K562 (cell line): Measurements from ENCODE around the gene USF2. TPM values are rescaled to one million over a fixed set of nuclear protein-coding genes. Genes with fewer than 3 reads are reported as not detected.

ENCODE experiments used
- CBFA2T2 ChIP-seq: fragments of 450-650 bp; conservative IDR thresholded peaks from 2 replicates; pipeline ENCODE4 v1.6.1; 2017; ENCODE audit warnings: mild to moderate bottlenecking
- CBFA2T3 ChIP-seq: fragments of 450-650 bp; IDR thresholded peaks from 2 replicates; pipeline ENCODE4 v1.6.1; 2017
- GATA2 ChIP-seq: sonication (generic); formaldehyde crosslinking; IDR thresholded peaks from 2 replicates; pipeline ENCODE4 v1.4.0; 2020; ENCODE audit warnings: mild to moderate bottlenecking, missing genetic modification reagents
- HDAC2 ChIP-seq: fragments of 450-650 bp; IDR thresholded peaks from 2 replicates; pipeline ENCODE4 v1.6.1; 2016; ENCODE audit warnings: mild to moderate bottlenecking
- MTA2 ChIP-seq: fragments of 450-650 bp; IDR thresholded peaks from 2 replicates; pipeline ENCODE4 v1.6.1; 2016; ENCODE audit warnings: low read depth
- NCOA4 ChIP-seq: fragments of 450-650 bp; IDR thresholded peaks from 2 replicates; pipeline ENCODE4 v1.6.1; 2018; ENCODE audit warnings: mild to moderate bottlenecking; ENCODE audit not compliant: partially characterized antibody
- NR3C1 ChIP-seq: sonication (generic); formaldehyde crosslinking; IDR thresholded peaks from 2 replicates; pipeline ENCODE4 v1.8.1; 2022; ENCODE audit warnings: missing genetic modification reagents
- PTTG1 ChIP-seq: fragments of 450-650 bp; IDR thresholded peaks from 2 replicates; pipeline ENCODE4 v1.6.1; 2016; ENCODE audit warnings: low read depth, mild to moderate bottlenecking, missing genetic modification characterization, missing compliant biosample characterization
- RBM22 ChIP-seq: fragments of 200-400 bp; formaldehyde crosslinking; IDR thresholded peaks from 2 replicates; pipeline ENCODE4 v1.6.1; 2018; ENCODE audit warnings: low read length, low read depth; ENCODE audit not compliant: poor library complexity, severe bottlenecking
- SMAD2 ChIP-seq: fragments of 150-350 bp; IDR thresholded peaks from 2 replicates; pipeline ENCODE4 v1.6.1; 2014; ENCODE audit warnings: low read depth, mild to moderate bottlenecking, low read length
- SMAD4 ChIP-seq: fragments of 250-450 bp; sonication (Bioruptor Pico); conservative IDR thresholded peaks from 2 replicates; pipeline ENCODE4 v1.8.0; 2021; ENCODE audit warnings: inconsistent platforms, mild to moderate bottlenecking, moderate library complexity
- SP1 ChIP-seq: sonication (generic); formaldehyde crosslinking; IDR thresholded peaks from 2 replicates; pipeline ENCODE4 v1.8.1; 2022; ENCODE audit warnings: mild to moderate bottlenecking, missing genetic modification reagents
- SPI1 ChIP-seq: IDR thresholded peaks from 2 replicates; pipeline ENCODE4 v1.6.1; 2011; ENCODE audit warnings: low read depth, low read length, control low read depth, borderline replicate concordance
- SRSF7 ChIP-seq: fragments of 200-400 bp; formaldehyde crosslinking; optimal IDR thresholded peaks from 2 replicates; pipeline ENCODE3; 2017; ENCODE audit warnings: mild to moderate bottlenecking, low read depth, low read length
- TAF1 ChIP-seq: IDR thresholded peaks from 2 replicates; pipeline ENCODE4 v1.6.1; 2011; ENCODE audit warnings: mild to moderate bottlenecking, low read length, moderate library complexity; ENCODE audit not compliant: insufficient read depth, control insufficient read depth, severe bottlenecking; ENCODE audit errors: extremely low read depth
- TRIM28 ChIP-seq: fragments of 450-650 bp; IDR thresholded peaks from 2 replicates; pipeline ENCODE4 v1.6.1; 2017
- ZNF146 ChIP-seq: IDR thresholded peaks from one replicate; pipeline ENCODE4 v1.6.1; 2018; ENCODE audit warnings: missing compliant biosample characterization; ENCODE audit not compliant: unreplicated experiment
- ZNF184 ChIP-seq: sonication (generic); formaldehyde crosslinking; IDR thresholded peaks from 2 replicates; pipeline ENCODE4 v1.5.0; 2020; ENCODE audit warnings: missing genetic modification reagents
- ZNF253 ChIP-seq: fragments of 250-450 bp; sonication (Bioruptor Pico); conservative IDR thresholded peaks from 2 replicates; pipeline ENCODE4 v1.6.1; 2021; ENCODE audit warnings: mild to moderate bottlenecking
- polyA plus RNA-seq, 8 experiments: library from polyadenylated mRNA; depleted of rRNA in 4 of 8; stranded (reverse) in 5 of 8; unstranded in 3 of 8; fragments of >200 nt; fragmentation: Nextera tagmentation in 2 of 8; fragmentation: Illumina TruSeq in 1 of 8; extraction: Ambion mirVana in 2 of 8; extraction: Trizol in 1 of 8; gene quantifications; 2 replicates each; pipeline versions ENCODE4 v1.2.1 to v1.2.3, GENCODE V29; 2011 to 2014; ENCODE audit warnings: inconsistent platforms in 1 of 8, missing spikeins in 1 of 8
- total RNA-seq, 7 experiments: library from RNA; depleted of rRNA in 6 of 7; stranded (reverse); fragments of >200 nt in 6 of 7; fragmentation: Illumina TruSeq in 2 of 7; extraction: Trizol in 2 of 7; gene quantifications; 2 replicates each; pipeline versions ENCODE4 v1.2.1 to v1.2.3, GENCODE V29; 2011 to 2021; ENCODE audit warnings: low replicate concordance in 1 of 7
- TF ChIP-seq, protein P1 (sequence below), 2 experiments: fragments of 450-650 bp in 1 of 2; sonication (generic) in 1 of 2; formaldehyde crosslinking in 1 of 2; IDR thresholded peaks in 1 of 2; conservative IDR thresholded peaks in 1 of 2; 2 replicates each; pipeline versions ENCODE4 v1.6.1 to v1.8.1; 2016 to 2023; ENCODE audit warnings: mild to moderate bottlenecking in 2 of 2, moderate library complexity in 2 of 2, inconsistent platforms in 1 of 2, missing genetic modification reagents in 1 of 2
- TF ChIP-seq, protein P2 (sequence below): fragments of 450-650 bp; IDR thresholded peaks from 2 replicates; pipeline ENCODE4 v1.6.1; 2016; ENCODE audit warnings: mild to moderate bottlenecking
- TF ChIP-seq, protein P3 (sequence below): fragments of 450-650 bp; formaldehyde crosslinking; IDR thresholded peaks from 2 replicates; pipeline ENCODE4 v1.4.0; 2022; ENCODE audit warnings: mild to moderate bottlenecking, moderate library complexity
- TF ChIP-seq, protein P4 (sequence below): sonication (generic); formaldehyde crosslinking; IDR thresholded peaks from 2 replicates; pipeline ENCODE4 v1.8.0; 2022; ENCODE audit warnings: missing genetic modification reagents, mild to moderate bottlenecking, moderate library complexity, borderline replicate concordance

The USF2 gene
- total and polyA plus RNA-seq, 9 of the 15 experiments (the other 6 are each of a cell fraction or from before 2014, with no cell fraction given), result 0.27 to 93.7 (median 58.4) TPM

DNA sequence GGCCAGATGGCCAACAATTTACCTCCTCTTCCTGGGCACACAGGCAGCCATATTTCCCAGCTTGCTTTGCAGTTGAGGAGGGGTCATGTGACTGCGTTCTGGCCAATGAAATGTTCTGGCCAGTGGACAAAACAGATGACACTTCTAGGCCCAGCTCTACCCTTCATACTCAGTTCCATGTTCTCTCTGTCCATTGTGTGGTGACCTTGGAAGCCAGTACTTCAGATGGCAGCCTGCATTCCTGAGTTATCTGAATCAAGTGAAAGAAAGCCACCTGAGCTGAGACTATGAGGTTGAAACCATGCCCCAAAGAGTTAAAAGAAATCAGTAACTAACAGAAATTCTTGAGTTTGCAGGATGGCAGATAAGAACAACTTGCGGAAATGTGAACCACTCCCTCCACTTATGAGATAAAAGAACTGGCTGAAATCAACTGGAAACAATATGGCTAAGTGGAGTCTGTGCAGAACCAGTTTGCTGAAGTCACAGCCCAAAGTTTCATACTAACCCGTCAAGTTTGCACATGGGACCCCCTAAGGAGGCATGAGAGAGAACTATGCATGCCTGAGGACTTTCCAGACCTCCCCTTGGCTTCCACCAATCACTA, 48.3 kb upstream of the USF2 start (continued):
- TF ChIP-seq SMAD4 (CRISPR knock-in tag) (peak; percentile 86), TAF1 (no peak), HDAC2 (peak; percentile 97), SRSF7 (no peak), ZNF253 (no peak), TRIM28 (peak; percentile 23), ZNF146 (CRISPR knock-in tag) (no peak), ZNF184 (CRISPR knock-in tag) (no peak), NR3C1 (no peak), PTTG1 (peak; percentile 60), CBFA2T3 (peak; percentile 99), CBFA2T2 (peak; percentile 98), SP1 (CRISPR knock-in tag) (peak; percentile 63), NCOA4 (peak; percentile 17), SMAD2 (no peak), RBM22 (no peak), MTA2 (peak; percentile 94), GATA2 (CRISPR knock-in tag) (peak; percentile 96), SPI1 (0 out of 2 replicates have a peak, but pooled peaks have one; percentile 2)
- TF ChIP-seq, protein P1, sequence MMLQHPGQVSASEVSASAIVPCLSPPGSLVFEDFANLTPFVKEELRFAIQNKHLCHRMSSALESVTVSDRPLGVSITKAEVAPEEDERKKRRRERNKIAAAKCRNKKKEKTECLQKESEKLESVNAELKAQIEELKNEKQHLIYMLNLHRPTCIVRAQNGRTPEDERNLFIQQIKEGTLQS (IDR thresholded peaks at IDR 0.05), result no peak; the same call in 1 of the 2 replicates
- TF ChIP-seq, protein P1 (CRISPR knock-in tag; conservative IDR thresholded peaks at IDR 0.05), result no peak
- TF ChIP-seq, protein P2, sequence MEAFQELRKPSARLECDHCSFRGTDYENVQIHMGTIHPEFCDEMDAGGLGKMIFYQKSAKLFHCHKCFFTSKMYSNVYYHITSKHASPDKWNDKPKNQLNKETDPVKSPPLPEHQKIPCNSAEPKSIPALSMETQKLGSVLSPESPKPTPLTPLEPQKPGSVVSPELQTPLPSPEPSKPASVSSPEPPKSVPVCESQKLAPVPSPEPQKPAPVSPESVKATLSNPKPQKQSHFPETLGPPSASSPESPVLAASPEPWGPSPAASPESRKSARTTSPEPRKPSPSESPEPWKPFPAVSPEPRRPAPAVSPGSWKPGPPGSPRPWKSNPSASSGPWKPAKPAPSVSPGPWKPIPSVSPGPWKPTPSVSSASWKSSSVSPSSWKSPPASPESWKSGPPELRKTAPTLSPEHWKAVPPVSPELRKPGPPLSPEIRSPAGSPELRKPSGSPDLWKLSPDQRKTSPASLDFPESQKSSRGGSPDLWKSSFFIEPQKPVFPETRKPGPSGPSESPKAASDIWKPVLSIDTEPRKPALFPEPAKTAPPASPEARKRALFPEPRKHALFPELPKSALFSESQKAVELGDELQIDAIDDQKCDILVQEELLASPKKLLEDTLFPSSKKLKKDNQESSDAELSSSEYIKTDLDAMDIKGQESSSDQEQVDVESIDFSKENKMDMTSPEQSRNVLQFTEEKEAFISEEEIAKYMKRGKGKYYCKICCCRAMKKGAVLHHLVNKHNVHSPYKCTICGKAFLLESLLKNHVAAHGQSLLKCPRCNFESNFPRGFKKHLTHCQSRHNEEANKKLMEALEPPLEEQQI, result peak; percentile 87
- TF ChIP-seq, protein P3, sequence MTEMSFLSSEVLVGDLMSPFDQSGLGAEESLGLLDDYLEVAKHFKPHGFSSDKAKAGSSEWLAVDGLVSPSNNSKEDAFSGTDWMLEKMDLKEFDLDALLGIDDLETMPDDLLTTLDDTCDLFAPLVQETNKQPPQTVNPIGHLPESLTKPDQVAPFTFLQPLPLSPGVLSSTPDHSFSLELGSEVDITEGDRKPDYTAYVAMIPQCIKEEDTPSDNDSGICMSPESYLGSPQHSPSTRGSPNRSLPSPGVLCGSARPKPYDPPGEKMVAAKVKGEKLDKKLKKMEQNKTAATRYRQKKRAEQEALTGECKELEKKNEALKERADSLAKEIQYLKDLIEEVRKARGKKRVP (CRISPR knock-in tag), result peak; percentile 37; the same call in 1 of the 2 replicates
- TF ChIP-seq, protein P4, sequence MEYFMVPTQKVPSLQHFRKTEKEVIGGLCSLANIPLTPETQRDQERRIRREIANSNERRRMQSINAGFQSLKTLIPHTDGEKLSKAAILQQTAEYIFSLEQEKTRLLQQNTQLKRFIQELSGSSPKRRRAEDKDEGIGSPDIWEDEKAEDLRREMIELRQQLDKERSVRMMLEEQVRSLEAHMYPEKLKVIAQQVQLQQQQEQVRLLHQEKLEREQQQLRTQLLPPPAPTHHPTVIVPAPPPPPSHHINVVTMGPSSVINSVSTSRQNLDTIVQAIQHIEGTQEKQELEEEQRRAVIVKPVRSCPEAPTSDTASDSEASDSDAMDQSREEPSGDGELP (CRISPR knock-in tag), result peak; percentile 40; the same call in 1 of the 2 replicates
